NCI-H2107 treated with DMSO at 0.1 percent for 48 hours (cell line): ENCODE results near the gene SDCBP2.

ENCODE experiments used
- DNase-seq: peaks from one replicate; lab custom pipeline; 2025; ENCODE audit not compliant: unreplicated experiment; lab: John Stamatoyannopoulos, UW

The SDCBP2 gene

DNA sequence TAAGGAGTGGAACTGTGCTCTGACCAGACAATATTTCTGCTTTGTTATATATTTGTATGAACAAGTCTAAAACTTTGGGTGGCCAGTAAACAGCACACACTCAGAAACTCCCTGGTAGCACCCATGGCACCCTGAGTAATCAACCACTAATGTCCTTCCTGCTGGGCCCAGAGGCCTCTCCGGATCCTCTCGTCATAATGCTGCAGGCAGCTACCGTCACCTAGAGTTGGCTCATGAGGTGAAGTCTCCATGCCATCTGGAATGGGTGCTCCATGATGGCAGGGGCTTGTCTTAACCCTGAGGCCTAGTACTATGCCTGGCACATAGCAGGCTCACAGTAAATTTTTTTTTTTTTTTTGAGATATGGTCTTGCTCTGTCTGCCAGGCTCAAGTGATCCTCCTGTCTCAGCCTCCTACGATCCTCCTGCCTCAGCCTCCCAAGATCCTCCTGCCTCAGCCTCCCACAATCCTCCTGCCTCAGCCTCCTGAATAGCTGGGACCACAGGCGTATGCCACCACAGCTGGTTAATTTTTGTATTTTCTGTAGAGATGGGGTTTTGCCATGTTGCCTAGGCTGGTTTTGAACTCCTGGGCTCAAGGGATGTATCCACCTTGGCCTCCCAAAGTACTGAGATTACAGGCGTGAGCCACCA lies 3.0 kb upstream of the SDCBP2 start:
- DNase-seq: no peak

DNA sequence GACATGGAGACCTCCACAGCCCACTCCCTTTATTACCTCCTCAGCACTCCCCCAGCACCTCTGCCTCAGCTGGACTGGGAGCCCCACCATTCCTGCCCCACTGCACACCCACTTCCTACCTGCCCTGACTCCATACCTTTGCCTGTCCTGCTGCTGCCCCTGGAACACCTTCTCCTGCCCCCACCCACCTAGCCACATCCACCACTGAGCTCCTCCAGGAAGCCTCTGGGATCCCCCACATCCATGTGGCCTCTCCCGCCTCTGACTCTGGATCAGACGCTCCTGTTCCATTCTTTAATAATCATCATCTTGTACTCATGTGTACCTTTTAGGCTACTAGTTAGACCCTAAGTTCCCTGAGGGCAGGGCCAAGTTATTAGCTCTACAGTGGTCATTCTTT lies 2.2 kb upstream of the SDCBP2 start:
- no peak for DNase-seq

GRCh38 chr20:1330075-1330830 lies 1.3 kb upstream of the SDCBP2 start:
- no peak for DNase-seq

GRCh38 chr20:1327827-1328679 lies 886 bp downstream of the SDCBP2 start:
- DNase-seq: no peak

DNA sequence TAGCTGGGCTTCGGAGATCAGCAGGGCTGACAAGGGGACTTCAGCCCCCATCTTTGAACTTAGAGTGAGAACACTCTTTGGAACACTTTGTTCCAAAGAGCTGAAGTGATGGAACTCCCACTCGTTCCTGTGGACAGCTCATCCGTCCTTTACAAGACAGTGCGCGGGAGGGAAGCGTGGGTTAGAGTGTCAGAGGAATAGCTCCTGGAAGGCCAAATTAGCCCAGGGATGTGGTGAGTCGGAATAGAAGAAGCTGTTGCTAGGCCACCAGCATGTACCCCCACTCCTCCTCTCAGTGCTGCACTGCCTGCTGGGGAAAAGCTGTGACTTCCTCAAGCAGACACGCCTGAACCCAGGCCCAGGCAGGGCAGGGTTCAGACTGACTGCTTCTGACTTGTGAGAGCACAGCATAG lies 1.7 kb downstream of the SDCBP2 start:
- DNase-seq: no peak

- DNase-seq: no peak
Observed at GRCh38 chr20:1326031-1326930, 2.7 kb downstream of the SDCBP2 start.

GRCh38 chr20:1325173-1326030 lies 3.5 kb downstream of the SDCBP2 start:
- peak; percentile 76 for DNase-seq

- DNase-seq: peak; percentile 47
Observed at GRCh38 chr20:1324598-1325172, 4.3 kb downstream of the SDCBP2 start.

GRCh38 chr20:1323830-1324597 lies 4.9 kb downstream of the SDCBP2 start:
- no peak for DNase-seq

GRCh38 chr20:1323256-1323655 lies 5.7 kb downstream of the SDCBP2 start:
- DNase-seq: no peak

DNA sequence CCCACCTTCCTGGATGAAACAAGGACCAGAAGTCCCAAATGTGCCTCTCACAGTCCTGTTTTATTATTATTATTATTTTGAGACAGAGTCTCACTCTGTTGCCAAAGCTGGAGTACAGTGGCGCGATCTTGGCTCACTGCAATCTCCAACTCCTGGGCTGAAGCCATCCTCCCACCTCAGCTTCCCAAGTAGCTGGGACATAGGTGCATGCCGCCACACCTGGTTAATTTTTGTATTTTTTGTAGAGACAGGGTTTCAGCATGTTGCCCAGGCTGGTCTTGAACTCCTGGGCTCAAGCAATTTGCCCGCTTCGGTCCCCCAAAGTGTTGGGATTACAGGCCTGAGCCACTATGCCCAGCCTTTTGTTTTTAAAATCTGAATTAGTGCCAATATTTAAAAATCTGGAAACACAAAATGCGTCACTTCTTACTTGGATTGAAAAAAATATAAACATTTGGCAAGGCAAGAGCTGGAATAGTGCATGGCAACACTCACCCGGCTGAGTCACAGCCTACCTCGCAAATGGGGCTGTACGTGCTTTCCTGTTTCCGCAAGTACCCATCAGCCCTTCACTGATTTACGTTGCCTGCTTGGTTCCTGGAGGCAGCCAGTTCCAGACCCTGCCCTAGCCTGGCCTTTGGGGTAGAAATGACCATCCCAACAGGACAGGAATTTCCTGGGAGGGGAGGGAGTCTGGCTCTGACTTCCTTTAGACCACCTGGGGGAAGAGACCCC lies 6.3 kb downstream of the SDCBP2 start:
- DNase-seq: no peak

- DNase-seq: no peak
Observed at GRCh38 chr20:1321654-1321939, 7.3 kb downstream of the SDCBP2 start.

GRCh38 chr20:1320902-1321653 lies 7.9 kb downstream of the SDCBP2 start:
- DNase-seq: no peak

DNA sequence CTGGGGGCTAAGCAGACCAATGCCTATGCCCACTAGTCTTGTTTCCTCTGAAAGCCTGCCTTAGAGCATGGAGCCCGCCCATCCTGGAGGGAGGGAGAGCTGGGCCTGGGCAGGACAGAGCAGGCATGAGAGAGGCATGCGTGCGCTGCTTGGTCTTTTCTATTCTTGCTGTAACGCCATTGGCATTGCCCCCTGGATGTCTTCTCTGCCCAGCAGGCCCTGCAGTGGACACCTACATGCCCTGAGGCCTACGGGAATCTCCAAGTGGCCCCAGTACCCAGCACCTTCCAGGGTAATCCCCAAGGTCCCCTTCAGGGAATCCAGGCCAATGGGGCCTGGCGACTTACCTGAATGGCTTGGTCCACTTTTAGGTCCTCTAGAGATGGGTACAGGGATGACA lies 8.9 kb downstream of the SDCBP2 start:
- no peak for DNase-seq

DNA sequence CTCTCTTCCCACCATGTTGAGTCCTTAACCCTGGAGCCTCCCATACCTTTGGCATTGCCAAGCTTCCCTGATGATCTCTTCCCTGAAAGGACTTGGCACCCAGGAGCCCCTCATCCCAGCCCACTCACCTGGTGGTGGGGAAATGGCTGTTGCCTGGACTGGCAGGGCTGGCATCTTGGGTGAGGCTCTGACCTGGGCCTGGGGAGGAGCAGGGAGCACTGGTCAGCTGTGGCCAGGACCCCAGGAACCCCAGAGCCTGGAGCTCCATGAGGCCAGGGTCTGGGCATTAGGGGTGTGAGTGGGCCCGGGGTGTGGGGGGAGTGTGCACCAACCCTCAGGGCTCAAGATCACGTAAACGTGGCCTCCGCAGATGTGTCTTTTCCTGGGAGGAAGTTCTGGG lies 9.5 kb downstream of the SDCBP2 start:
- DNase-seq: no peak

DNA sequence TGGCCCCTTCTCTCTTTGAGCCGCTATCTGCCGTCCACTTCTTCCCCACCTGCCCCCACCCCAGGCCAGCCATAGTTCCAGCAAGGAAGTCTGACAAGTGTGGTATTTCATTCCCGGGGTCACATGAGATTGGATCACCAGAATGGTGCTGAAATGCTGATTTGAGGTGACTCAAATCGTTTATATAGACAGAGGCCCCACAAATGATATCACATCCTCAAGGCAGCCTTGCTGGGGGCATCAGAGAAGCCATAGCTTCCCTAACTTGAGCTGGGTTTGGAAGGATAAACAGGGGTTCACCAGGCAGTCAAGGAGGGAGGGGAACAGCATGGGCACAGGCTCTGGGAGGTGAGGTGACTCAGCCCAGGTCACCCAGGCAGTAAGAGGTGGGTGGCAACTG lies 9.9 kb downstream of the SDCBP2 start:
- DNase-seq: no peak

DNA sequence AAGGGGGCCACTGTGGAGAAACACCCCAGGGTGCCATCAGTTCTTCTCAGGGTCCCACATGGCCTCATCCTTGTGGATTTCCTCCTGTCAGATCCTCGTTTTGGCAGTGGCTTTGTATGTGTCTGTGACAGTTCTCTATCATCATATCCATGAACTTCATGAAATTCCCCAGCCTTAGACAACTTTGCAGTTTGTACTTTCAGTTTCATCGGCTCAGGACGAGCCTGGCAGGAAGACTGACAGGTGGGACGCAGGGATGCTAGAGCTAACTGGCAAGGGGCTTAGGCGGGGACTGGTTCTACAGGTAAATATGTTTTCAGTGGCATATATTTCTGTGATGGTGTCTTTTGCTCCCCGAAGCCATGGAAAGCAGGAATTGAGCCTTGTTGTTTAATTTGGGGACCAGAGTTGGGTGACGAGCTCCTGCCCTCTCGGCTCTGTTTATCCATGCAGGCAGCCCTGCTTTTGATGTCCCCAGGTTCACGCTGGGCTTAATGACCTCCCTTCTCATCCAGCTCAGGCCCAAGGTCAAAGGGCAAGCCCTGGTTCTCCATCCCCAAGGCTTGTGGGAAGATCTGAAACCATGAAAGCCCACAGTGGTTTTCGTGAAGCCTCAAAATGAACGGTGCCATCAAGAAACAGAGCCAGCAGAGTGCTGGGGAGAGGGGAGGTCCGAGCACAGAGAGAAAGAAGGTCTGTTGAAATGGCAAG lies 11.2 kb downstream of the SDCBP2 start:
- no peak for DNase-seq
